Prostate gland (tissue), 2 donors: ENCODE measurements around the gene SLC44A3. TPM values are rescaled to one million over a fixed set of nuclear protein-coding genes. Genes with fewer than 3 reads are reported as not detected.

Experiments used
- DNase-seq: peaks from one replicate; pipeline ENCODE4 v3.0.0-alpha.2; 2019; ENCODE audit warnings: low spot score
- H3K27ac ChIP-seq, 2 donors: fragments of 200-600 bp; sonication (generic); 2 replicates each; pipeline ENCODE4 v1.5.1; 2017 to 2019
- H3K27me3 ChIP-seq: fragments of 200-600 bp; sonication (generic); replicated peaks from 2 replicates; pipeline ENCODE4 v1.5.1; 2019; ENCODE audit not compliant: insufficient read depth
- H3K36me3 ChIP-seq, 2 donors: fragments of 200-600 bp; sonication (generic); 1 replicate in 1 of 2; 2 replicates in 1 of 2; pipeline versions ENCODE4 v1.5.1 to v1.8.1; 2017 to 2019
- H3K4me1 ChIP-seq: fragments of 200-600 bp; sonication (generic); replicated peaks from 2 replicates; pipeline ENCODE4 v1.5.1; 2019
- H3K4me3 ChIP-seq, 2 donors: fragments of 200-600 bp; sonication (generic); 2 replicates each; pipeline ENCODE4 v1.5.1; 2017 to 2019
- H3K9me3 ChIP-seq: fragments of 200-600 bp; sonication (generic); 2 replicates; pipeline ENCODE4 v1.5.1; 2017
- CTCF ChIP-seq, 4 experiments: fragments of 200-600 bp in 2 of 4; fragments of 450-650 bp in 2 of 4; sonication (generic) in 2 of 4; IDR thresholded peaks; 1 replicate in 3 of 4; 2 replicates in 1 of 4; pipeline ENCODE4 v1.5.1; 2016 to 2019; ENCODE audit warnings: antibody characterized with exemption in 4 of 4, mild to moderate bottlenecking in 2 of 4, moderate library complexity in 2 of 4
- POLR2A ChIP-seq: fragments of 450-650 bp; IDR thresholded peaks from one replicate; pipeline ENCODE4 v1.6.1; 2016; ENCODE audit warnings: antibody characterized with exemption, mild to moderate bottlenecking
- POLR2AphosphoS5 ChIP-seq: sonication (generic); formaldehyde crosslinking; IDR thresholded peaks from one replicate; pipeline ENCODE4 v1.6.1; 2017; ENCODE audit warnings: antibody characterized with exemption
- WGBS: methylation state at CpG from one replicate; pipeline ENCODE4 v1.1.5; 2018; 5-methylcytosine and 5-hydroxymethylcytosine counted together
- intact Hi-C: fragments of 100-400 bp; cut with DNase I; formaldehyde crosslinking; loops from one replicate; pipeline ENCODE4 v1.14.2; 2022
- total RNA-seq, 2 donors: library from RNA; depleted of rRNA; stranded (reverse); fragments of >200 nt; gene quantifications; one replicate each; pipeline ENCODE4 v1.1.0, GENCODE V29; 2016

Gene SLC44A3
- total RNA-seq, 2 donors from 2014 or later = 15.4 to 16.2 TPM

- Histone ChIP-seq H3K9me3 (no peaks in the 10 kb centered on the region), H3K36me3 (no peaks in the 10 kb centered on the region), H3K4me3 (no peak overlapping the region), H3K4me1 (peaks cover 3% of the 10 kb centered on the region), H3K27me3 (no peaks in the 10 kb centered on the region), H3K27ac (no peak overlapping the region)
- WGBS = 89% methylated on average over 8 of the region's 8 CpGs
- DNase-seq = no peak
- intact Hi-C loops = no loop called here
- no peak for TF ChIP-seq POLR2A
- no peak for TF ChIP-seq POLR2AphosphoS5
- no peak for TF ChIP-seq CTCF (IDR thresholded peaks at IDR 0.05)
Observed at GRCh38 chr1:94773931-94774422, 46.2 kb upstream of the SLC44A3 start.

DNA sequence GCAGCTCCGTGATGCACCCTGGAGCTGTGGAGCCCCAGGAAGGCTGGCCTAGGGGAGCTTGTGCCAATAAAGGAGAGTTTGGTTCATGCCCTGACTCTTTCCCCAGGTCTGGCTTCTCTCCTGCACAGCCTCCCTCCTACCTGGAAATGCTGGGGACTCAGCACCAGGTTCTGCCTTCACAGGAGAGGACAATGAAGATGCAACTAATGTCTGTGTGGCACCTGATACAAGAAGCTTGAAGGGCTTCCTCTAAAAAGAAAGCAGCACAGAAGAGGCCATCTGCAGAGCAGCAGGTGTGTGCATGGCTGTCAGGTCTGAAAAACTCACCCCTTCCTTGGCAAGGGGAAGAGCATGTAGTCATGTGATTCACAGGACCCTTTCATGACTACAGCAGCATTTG, 43.7 kb upstream of the SLC44A3 start:
- no peak for DNase-seq
- intact Hi-C loops = no loop called here
- TF ChIP-seq POLR2A (no peak), CTCF (IDR thresholded peaks at IDR 0.05) (no peak), POLR2AphosphoS5 (no peak)
- Histone ChIP-seq H3K27me3 (no peaks in the 10 kb centered on the region), H3K9me3 (no peaks in the 10 kb centered on the region), H3K27ac (no peak overlapping the region), H3K4me1 (peaks cover 3% of the 10 kb centered on the region), H3K4me3 (no peak overlapping the region), H3K36me3 (no peaks in the 10 kb centered on the region)
- WGBS = 100% methylated on average over 1 of the region's 1 CpG

DNA sequence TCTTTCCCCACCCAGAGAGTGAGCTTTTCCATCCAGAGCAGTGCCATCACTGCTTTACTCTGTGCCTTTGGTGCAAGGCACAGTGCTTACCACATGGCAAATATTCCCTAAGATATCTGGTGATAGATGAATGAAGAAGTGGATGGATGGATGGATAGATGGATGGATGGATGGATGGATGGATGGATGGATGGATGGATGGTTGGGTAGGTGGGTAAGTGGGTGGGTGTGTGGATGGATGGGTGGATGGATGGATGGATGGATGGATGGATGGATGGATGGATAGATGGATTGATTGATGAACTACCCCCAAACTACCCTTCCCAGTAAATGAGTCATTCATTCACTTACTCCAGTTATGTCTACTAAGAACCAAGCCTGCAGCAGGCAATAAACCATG, 42.9 kb upstream of the SLC44A3 start:
- Histone ChIP-seq H3K36me3 (no peaks in the 10 kb centered on the region), H3K4me3 (no peak overlapping the region), H3K27ac (no peak overlapping the region), H3K9me3 (no peaks in the 10 kb centered on the region), H3K4me1 (no peaks in the 10 kb centered on the region), H3K27me3 (no peaks in the 10 kb centered on the region)
- no peak for DNase-seq
- TF ChIP-seq CTCF (IDR thresholded peaks at IDR 0.05) = no peak
- TF ChIP-seq POLR2A = no peak
- no peak for TF ChIP-seq POLR2AphosphoS5
- intact Hi-C loops = no loop called here

- Histone ChIP-seq H3K4me3 (no peak overlapping the region), H3K27me3 (no peaks in the 10 kb centered on the region), H3K9me3 (no peaks in the 10 kb centered on the region), H3K4me1 (peaks cover 4% of the 10 kb centered on the region), H3K27ac (no peak overlapping the region), H3K36me3 (no peaks in the 10 kb centered on the region)
- TF ChIP-seq CTCF (IDR thresholded peaks at IDR 0.05) (no peak), POLR2AphosphoS5 (no peak), POLR2A (no peak)
- no peak for DNase-seq
- intact Hi-C loops = no loop called here
Observed at GRCh38 chr1:94778808-94779207, 41.3 kb upstream of the SLC44A3 start.

- Histone ChIP-seq H3K4me1 (peaks cover 8% of the 10 kb centered on the region), H3K4me3 (no peak overlapping the region), H3K9me3 (no peaks in the 10 kb centered on the region), H3K27ac (peak overlapping the region; percentile 66 to 78), H3K27me3 (no peaks in the 10 kb centered on the region), H3K36me3 (no peaks in the 10 kb centered on the region)
- WGBS = 44% methylated on average over 12 of the region's 12 CpGs
- TF ChIP-seq POLR2AphosphoS5 = peak; percentile 93
- peak in 2 of 4 experiments; percentile 18 to 32 for TF ChIP-seq CTCF (IDR thresholded peaks at IDR 0.05)
- no peak for TF ChIP-seq POLR2A
- intact Hi-C loops = loop anchor here (5.0 kb wide), 1 partner anchor 41 kb away; no protein-coding TSS in a partner anchor
- peak; percentile 95 for DNase-seq
Observed at GRCh38 chr1:94783342-94784189, 36.6 kb upstream of the SLC44A3 start.
